T-helper 2 cell treated with Interferon-gamma antibody and Interleukin-4, amounts not matched to agents 5 μg/mL and 100 μg/mL, for 36 hours (primary cell): ENCODE measurements around the gene ZNF740.
"Not testable (repeated sequence)": the region's sequence is repeated elsewhere in the genome, so short reads cannot be mapped to it uniquely, and the experiment has no call there.

ENCODE experiments used
- DNase-seq: peaks from one replicate; pipeline ENCODE4 v3.0.0; 2021; ENCODE audit warnings: low spot score
- H3K27ac Mint-ChIP-seq: one replicate; pipeline ENCODE4 v1.8.0; 2021; ENCODE audit warnings: mild to moderate bottlenecking, mixed read lengths
- H3K27me3 Mint-ChIP-seq: one replicate; pipeline ENCODE4 v1.8.0; 2021; ENCODE audit warnings: low read depth, mixed read lengths
- H3K36me3 Mint-ChIP-seq: one replicate; pipeline ENCODE4 v1.8.0; 2021; ENCODE audit warnings: low read depth, mixed read lengths
- H3K4me1 Mint-ChIP-seq: one replicate; pipeline ENCODE4 v1.8.0; 2021; ENCODE audit warnings: low read depth, mixed read lengths
- H3K4me3 Mint-ChIP-seq: one replicate; pipeline ENCODE4 v1.8.0; 2022; ENCODE audit warnings: mild to moderate bottlenecking, moderate library complexity, mixed read lengths
- H3K9me3 Mint-ChIP-seq: one replicate; pipeline ENCODE4 v1.8.0; 2021; ENCODE audit warnings: mixed read lengths

The ZNF740 gene

DNA sequence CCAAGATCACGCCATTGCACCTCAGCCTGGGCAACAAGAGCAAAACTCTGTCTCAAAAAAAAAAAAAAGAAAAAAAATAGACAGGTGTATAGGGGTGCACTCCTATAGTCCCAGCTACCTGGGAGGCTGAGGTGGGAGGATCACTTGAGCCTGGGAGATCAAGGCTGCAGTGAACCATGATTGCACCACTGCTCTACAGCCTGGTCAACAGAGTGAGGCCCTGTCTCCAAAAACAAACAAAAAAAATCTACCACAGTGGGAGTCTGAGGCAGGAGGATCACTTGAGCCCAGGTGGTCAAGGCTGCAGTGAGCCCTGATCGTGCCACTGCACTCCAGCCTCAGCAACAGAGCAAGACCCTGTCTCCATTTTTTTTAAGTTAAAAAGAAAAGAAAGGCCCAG, 17.5 kb upstream of the ZNF740 start:
- not testable (repeated sequence) for DNase-seq, H3K27me3 Mint-ChIP-seq, H3K36me3 Mint-ChIP-seq, H3K4me3 Mint-ChIP-seq, H3K4me1 Mint-ChIP-seq, H3K9me3 Mint-ChIP-seq, H3K27ac Mint-ChIP-seq

DNA sequence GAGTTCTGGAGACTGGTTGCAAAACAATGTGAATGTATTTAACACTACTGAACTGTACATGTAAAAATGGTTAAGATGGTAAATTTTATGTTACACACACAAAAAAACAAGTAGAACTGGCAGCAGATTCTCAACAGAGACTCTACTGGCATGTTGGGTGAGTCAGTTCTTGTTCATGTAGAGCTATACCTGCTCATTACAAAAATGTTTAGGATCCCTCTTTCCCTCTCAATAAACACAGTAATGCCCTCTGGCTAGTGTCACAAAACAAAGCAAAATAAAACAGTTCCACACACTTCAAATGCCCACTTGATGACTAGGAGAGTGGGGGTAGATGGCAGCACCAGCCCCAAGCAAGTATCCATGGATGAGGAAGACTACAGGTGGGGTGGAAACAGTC, 13.7 kb upstream of the ZNF740 start:
- no peaks in the 10 kb centered on the region for H3K27me3 Mint-ChIP-seq

DNA sequence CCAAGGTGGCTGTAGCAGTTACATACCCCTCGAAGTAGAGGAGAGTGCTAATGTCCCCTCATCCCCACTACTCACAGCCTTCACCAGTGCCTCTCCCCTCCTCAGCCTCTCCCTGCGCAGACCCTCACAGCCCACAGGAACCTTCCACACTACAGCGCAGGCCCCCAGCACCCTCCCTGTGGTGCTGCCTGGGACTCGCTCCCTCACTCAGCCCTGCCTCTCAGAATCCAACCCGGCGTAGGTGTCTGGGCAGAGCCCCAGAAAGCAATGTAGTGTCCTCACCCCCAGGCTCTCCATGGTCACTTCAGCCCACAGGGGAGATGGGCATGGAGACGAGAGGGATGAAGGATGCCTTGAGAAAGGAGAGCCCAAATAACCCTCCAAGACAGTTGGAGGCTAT, 10.9 kb upstream of the ZNF740 start:
- no peaks in the 10 kb centered on the region for H3K27me3 Mint-ChIP-seq
- H3K36me3 Mint-ChIP-seq, result no peaks in the 10 kb centered on the region
- H3K4me1 Mint-ChIP-seq, result no peaks in the 10 kb centered on the region
- DNase-seq, result no peak
- H3K27ac Mint-ChIP-seq, result no peak overlapping the region
- no peaks in the 10 kb centered on the region for H3K9me3 Mint-ChIP-seq
- no peak overlapping the region for H3K4me3 Mint-ChIP-seq

More for the DNA sequence above, 13.7 kb upstream of the ZNF740 start:
- no peak overlapping the region for H3K27ac Mint-ChIP-seq
- no peaks in the 10 kb centered on the region for H3K36me3 Mint-ChIP-seq
- no peaks in the 10 kb centered on the region for H3K4me1 Mint-ChIP-seq
- no peaks in the 10 kb centered on the region for H3K9me3 Mint-ChIP-seq
- H3K4me3 Mint-ChIP-seq, result no peak overlapping the region
- no peak for DNase-seq

DNA sequence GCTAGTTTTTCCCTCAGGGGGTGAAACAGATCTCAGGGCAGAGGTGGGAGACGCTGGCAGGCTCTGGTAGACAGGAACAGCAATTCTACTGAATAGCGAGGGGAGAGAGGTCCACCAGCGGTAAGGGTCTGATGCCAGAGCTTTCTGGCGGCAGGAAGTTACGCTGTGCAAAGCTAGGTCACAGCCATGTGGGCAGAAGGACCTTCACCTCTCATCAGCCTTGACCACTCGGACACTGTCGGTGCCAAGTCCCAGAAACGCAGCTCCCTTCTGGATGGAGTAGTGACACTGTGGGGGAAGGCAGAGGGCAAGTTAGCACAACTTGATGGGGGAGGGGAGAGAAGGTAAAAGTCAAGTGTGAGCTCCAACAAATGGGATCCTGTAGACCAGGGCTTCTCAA, 10.3 kb upstream of the ZNF740 start:
- Mint-ChIP-seq H3K9me3 (no peaks in the 10 kb centered on the region), H3K36me3 (no peaks in the 10 kb centered on the region), H3K4me3 (no peak overlapping the region), H3K27ac (no peak overlapping the region), H3K4me1 (peaks cover 4% of the 10 kb centered on the region), H3K27me3 (no peaks in the 10 kb centered on the region)
- DNase-seq, result no peak

DNA sequence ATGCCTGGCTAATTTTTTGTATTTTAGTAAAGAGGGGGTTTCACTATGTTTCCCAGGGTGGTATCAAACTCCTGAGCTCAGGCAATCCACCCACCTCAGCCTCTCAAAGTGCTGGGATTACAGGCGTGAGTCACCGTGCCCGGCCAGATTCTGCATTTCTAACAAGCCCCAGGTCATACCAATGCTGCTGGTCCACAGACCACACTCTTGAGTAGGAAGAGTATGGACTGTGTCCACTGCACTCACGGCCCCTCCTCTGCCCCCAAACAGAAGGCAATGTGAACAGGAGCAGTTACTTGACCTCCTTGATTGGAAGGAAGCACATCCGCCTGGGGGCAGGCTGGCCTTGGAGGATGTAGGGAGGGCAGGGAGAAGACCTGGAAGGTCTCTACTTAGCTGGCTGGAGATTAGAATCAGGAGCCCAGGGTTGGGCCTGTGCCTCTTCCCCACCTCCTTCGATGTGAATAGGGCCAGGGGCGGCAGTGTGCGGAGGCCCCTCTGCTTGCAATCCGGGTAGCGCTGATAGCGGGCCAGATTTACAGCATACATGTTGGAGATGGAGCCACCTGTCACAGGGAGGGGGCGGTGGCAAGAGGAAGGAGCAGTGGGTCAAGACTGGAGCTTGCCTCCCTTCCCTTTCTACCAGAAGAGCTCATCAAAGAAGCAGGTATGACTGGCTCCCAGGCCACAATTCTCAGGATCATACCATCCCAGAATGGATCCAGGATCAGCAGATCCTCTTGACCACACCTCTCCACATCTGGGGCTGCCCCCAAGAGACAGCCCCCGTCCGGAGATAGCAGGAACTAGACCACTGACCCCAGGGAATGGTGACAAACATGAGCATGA, 9.4 kb upstream of the ZNF740 start:
- H3K27ac Mint-ChIP-seq, result no peak overlapping the region
- no peaks in the 10 kb centered on the region for H3K9me3 Mint-ChIP-seq
- no peaks in the 10 kb centered on the region for H3K27me3 Mint-ChIP-seq
- H3K36me3 Mint-ChIP-seq, result no peaks in the 10 kb centered on the region
- H3K4me1 Mint-ChIP-seq, result peaks cover 11% of the 10 kb centered on the region
- no peak for DNase-seq
- H3K4me3 Mint-ChIP-seq, result no peak overlapping the region

DNA sequence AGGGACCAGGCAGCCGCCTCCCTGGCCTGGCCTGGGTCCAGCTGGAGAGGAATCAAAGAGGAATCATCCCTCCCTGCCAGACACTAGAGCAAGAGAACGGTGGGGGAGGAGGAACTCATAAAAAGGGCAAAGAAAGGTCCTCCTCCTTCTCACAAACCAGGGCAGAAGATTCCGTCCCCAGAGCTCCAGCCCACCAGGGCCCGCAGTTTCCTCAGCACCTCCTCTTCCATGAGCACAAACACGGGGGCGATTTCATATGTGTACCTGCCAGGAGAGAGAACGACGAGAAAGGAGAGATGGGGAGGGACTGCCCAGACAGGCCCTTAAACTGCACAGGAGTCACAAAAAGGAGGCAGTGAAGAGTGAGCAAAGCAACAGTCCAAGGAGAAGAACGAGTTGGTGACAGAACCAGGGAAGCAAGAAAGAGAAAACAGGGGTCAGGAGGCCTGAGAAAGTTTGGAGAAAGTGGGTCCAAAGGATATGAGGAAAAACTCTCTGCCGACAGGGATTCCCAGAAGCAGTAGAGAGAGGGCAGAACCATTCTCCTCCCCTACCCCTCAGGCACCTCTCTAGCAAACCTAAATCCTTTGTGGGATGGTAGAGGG, 8.7 kb upstream of the ZNF740 start:
- peaks cover 11% of the 10 kb centered on the region for H3K4me1 Mint-ChIP-seq
- H3K9me3 Mint-ChIP-seq, result no peaks in the 10 kb centered on the region
- H3K27ac Mint-ChIP-seq, result no peak overlapping the region
- DNase-seq, result no peak
- H3K27me3 Mint-ChIP-seq, result no peaks in the 10 kb centered on the region
- no peaks in the 10 kb centered on the region for H3K36me3 Mint-ChIP-seq
- no peak overlapping the region for H3K4me3 Mint-ChIP-seq

DNA sequence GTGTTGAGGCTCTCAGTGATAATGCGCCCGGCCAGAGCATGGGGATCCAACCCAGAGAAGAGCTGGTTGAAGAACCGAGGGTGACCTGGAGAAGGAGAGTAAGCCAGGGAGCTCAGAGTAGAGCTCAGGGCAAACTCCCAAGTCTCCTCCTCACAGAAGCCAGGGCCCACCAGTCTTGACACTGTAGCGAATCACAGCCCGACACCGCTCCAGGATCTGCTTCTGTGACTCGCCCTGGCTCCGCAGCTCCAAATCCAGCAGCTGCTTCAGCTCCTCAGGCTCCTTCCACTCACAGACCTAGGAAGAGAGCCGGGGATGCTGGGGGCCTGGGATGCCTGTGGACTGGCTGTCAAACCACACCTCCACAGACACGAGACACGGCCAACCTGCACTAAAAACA, 8.2 kb upstream of the ZNF740 start:
- H3K4me3 Mint-ChIP-seq, result no peak overlapping the region
- no peak overlapping the region for H3K27ac Mint-ChIP-seq
- H3K36me3 Mint-ChIP-seq, result no peaks in the 10 kb centered on the region

DNA sequence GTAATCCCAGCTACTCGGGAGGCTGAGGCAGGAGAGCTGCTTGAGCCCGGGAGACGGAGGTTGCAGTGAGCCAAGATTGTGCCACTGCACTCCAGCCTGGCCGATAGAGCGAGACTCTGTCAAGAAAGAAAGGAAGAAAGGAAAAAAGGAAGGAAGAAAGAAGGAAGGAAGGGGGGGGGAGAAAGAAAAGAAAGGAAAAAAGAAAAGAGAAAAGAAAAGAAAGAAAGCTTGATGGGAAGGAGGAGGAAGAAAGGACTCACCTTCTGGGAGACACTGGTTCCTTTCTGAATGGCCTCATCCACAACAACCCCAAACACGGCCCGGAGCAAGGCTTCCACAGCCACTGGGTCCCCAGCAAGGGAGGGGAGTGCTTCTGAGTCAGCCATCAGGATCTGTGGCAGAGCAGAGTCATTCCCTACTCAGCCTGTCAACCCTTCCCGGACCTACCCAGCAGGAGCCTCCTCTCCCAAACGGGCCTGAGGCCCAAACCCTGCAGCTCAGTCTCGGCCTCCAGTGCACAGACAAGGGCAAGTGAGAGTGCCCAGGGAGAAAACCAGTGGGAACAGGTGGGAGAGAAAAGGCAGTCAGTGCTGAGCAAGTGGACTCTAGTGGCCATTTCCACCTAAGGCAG, 7.3 kb upstream of the ZNF740 start:
- H3K4me1 Mint-ChIP-seq, result peaks cover 11% of the 10 kb centered on the region
- no peak overlapping the region for H3K4me3 Mint-ChIP-seq
- no peak for DNase-seq
- H3K27me3 Mint-ChIP-seq, result no peaks in the 10 kb centered on the region
- H3K36me3 Mint-ChIP-seq, result no peaks in the 10 kb centered on the region
- no peaks in the 10 kb centered on the region for H3K9me3 Mint-ChIP-seq
- H3K27ac Mint-ChIP-seq, result no peak overlapping the region

More for the DNA sequence above, 8.2 kb upstream of the ZNF740 start:
- H3K27me3 Mint-ChIP-seq, result no peaks in the 10 kb centered on the region
- H3K9me3 Mint-ChIP-seq, result no peaks in the 10 kb centered on the region
- no peak for DNase-seq
- H3K4me1 Mint-ChIP-seq, result peaks cover 11% of the 10 kb centered on the region

DNA sequence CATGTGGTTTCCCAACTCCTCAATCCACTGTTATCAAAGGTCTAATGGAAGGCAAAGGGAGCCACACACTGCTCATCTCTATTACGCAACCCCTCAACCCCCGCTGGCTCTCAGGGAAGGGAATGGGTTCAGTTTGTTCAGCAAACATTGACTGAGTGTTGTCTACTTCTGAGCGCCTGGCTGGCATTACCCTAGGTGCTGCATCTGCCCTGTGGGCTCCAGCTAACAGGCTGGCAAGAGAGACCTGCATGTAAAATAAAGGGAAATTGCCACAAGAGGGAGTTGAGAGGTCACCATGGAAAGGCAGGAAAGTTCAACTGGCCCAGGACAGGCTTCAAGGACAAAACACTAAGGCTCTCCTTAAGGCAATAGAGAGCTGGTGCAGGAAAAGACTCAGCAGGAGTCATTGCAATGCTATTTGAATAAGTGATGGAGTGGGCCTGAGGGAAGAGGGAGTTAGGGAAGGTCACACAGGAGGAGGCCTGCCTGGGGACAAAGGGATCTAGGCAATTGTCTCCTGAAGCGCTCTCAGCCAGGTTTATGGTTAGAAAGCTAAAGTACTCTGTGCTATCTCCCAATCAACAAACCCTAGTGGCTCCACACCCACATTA, 5.5 kb upstream of the ZNF740 start:
- Mint-ChIP-seq H3K9me3 (no peaks in the 10 kb centered on the region), H3K4me3 (no peak overlapping the region), H3K36me3 (no peaks in the 10 kb centered on the region), H3K4me1 (peaks cover 22% of the 10 kb centered on the region), H3K27me3 (no peaks in the 10 kb centered on the region), H3K27ac (no peak overlapping the region)
- DNase-seq, result no peak

DNA sequence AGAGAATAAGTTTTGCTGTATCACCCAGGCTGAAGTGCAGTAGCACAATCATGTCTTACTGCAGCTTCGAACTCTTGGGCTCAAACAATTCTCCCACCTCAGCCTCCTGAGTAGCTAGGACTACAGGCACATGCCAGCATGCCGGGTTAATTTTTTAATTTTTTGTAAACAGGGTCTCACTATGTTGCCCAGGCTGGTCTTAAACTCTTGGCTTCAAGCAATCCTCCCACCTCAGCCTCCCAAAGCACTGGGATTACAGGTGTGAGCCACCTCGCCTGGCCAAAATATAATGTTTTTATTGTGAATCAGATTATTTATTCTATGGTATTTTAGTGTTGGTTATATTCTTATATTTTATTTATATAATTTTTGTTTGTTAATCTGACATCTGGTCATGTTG, 3.8 kb upstream of the ZNF740 start:
- Mint-ChIP-seq H3K27ac (no peak overlapping the region), H3K4me1 (peaks cover 27% of the 10 kb centered on the region), H3K9me3 (no peaks in the 10 kb centered on the region), H3K36me3 (peaks cover 5% of the 10 kb centered on the region), H3K4me3 (no peak overlapping the region), H3K27me3 (no peaks in the 10 kb centered on the region)
- no peak for DNase-seq

DNA sequence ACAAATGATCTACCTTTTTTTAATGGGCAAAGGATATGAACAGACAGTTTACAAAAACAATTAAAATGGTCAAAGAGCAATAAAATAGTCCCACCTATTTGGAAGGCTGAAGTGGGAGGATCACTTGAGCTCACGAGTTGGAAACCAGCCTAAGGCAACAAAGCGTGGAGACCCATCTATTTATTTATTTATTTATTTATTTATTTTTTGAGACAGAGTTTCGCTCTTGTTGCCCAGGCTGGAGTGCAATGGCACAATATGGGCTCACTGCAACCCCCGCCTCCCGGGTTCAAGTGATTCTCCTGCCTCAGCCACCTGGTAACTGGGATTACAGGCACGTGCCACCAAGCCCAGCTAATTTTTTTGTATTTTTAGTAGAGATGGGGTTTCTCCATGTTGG, 3.1 kb upstream of the ZNF740 start:
- H3K27ac Mint-ChIP-seq, H3K27me3 Mint-ChIP-seq, H3K4me3 Mint-ChIP-seq, DNase-seq, H3K9me3 Mint-ChIP-seq: not testable (repeated sequence)
- peaks cover 12% of the 10 kb centered on the region for H3K36me3 Mint-ChIP-seq
- H3K4me1 Mint-ChIP-seq, result peaks cover 32% of the 10 kb centered on the region

DNA sequence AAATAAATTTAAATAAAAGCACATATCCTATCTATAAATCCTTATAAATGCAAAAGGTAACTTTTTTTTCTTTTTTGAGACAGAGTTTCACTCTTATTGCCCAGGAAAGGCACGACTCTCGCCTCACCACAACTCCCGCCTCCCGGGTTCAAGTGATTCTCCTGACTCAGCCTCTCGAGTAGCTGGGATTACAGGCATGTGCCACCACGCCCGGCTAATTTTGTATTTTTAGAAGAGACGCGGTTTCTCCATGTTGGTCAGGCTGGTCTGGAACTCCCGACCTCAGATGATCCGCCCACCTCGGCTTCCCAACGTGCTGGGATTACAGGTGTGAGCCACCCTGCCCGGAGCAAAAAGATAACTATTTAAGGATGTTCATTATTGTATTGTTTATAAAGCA, 1.7 kb upstream of the ZNF740 start:
- Mint-ChIP-seq H3K36me3 (peaks cover 18% of the 10 kb centered on the region), H3K4me1 (peaks cover 38% of the 10 kb centered on the region), H3K4me3 (peak overlapping the region; percentile 85)
- H3K9me3 Mint-ChIP-seq, H3K27ac Mint-ChIP-seq, DNase-seq, H3K27me3 Mint-ChIP-seq: not testable (repeated sequence)

DNA sequence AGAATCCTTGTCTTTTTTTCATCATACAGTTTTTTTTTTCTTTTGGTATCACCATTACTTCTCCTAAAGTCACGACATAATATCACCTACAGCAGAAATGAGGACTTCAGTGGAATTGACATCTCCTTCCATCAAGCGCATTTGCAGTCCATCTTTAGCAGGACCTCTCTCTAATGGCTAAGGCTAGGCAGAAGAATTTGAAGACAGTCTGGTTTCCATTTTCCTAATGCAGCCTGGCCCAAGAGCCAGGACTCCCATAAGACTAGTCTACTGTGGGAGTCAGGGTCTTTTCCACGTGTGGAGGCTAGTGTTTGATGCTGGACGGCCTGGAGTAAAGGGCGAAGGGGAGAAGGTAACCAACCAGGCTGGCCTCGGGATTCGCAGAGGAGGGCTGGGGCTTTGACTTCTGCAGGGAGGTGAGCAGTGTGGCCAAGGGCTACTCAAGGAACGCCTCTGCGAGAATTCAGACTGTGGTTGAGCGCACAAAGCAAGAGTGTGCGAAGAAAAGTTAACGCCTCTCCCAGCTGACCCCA, 769 bp upstream of the ZNF740 start:
- no peak for DNase-seq
- H3K27me3 Mint-ChIP-seq, result no peaks in the 10 kb centered on the region
- H3K9me3 Mint-ChIP-seq, result no peaks in the 10 kb centered on the region
- peaks cover 41% of the 10 kb centered on the region for H3K4me1 Mint-ChIP-seq
- H3K36me3 Mint-ChIP-seq, result peaks cover 24% of the 10 kb centered on the region
- peak overlapping the region; percentile 92 for H3K27ac Mint-ChIP-seq
- peak overlapping the region; percentile 85 for H3K4me3 Mint-ChIP-seq
